Neuron (in vitro differentiated cells): ENCODE measurements around the gene NANOGP8.

Experiments used
- H2AFZ ChIP-seq: one replicate; pipeline ENCODE4 v1.6.1; 2013; ENCODE audit warnings: low read depth, mild to moderate bottlenecking, inconsistent platforms, low read length, moderate library complexity
- H3K27me3 ChIP-seq: one replicate; pipeline ENCODE4 v1.6.1; 2013; ENCODE audit warnings: low read length; ENCODE audit not compliant: insufficient read depth
- H3K36me3 ChIP-seq: one replicate; pipeline ENCODE4 v1.6.1; 2013; ENCODE audit warnings: low read length; ENCODE audit not compliant: insufficient read depth
- H3K4me1 ChIP-seq: one replicate; pipeline ENCODE4 v1.6.1; 2013; ENCODE audit warnings: low read length; ENCODE audit not compliant: insufficient read depth
- H3K4me3 ChIP-seq: 2 replicates; pipeline ENCODE4 v1.5.1; 2013; ENCODE audit warnings: mild to moderate bottlenecking, low read length, moderate library complexity
- H3K9me3 ChIP-seq: one replicate; pipeline ENCODE4 v1.6.1; 2013; ENCODE audit warnings: low read length

NANOGP8 gene

GRCh38 chr15:35061825-35062737, 23.0 kb downstream of the NANOGP8 start:
- H3K4me1 ChIP-seq, result peaks cover under 1% of the 10 kb centered on the region
- H3K36me3 ChIP-seq, result no peaks in the 10 kb centered on the region
- H3K4me3 ChIP-seq, result no peak overlapping the region
- no peak overlapping the region for H2AFZ ChIP-seq
- no peaks in the 10 kb centered on the region for H3K27me3 ChIP-seq
- H3K9me3 ChIP-seq, result no peaks in the 10 kb centered on the region

DNA sequence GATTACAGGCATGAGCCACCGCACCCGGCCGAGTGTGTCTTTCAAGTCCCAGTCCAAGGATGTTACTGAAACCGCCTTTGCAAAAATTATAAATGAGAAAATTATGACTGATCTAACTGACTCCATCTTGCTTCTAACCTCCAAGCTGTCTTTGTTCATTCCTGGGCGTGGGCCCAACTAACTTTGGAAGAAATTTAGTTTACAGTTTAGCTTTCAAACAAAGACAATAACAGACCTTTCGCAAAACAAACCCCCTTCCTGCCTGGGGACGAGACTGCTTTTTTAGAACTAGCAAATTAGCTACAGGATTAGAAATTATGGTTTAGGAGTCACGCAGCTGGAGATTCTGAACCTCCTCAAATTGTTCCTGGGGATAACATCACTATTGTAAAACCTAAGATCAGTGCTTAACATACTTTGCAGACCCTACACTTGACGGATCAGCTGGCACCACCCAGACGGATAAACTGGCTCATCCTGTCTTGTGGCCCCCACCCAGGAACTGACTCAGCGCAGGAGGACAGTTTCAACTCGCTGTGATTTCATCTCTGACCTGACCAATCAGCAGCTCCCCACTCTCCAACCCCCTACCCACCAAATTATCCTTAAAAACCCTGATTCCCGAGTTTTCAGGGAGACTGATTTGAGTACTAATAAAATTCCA, 23.8 kb downstream of the NANOGP8 start:
- H3K27me3 ChIP-seq, result no peaks in the 10 kb centered on the region
- H2AFZ ChIP-seq, result no peak overlapping the region
- H3K9me3 ChIP-seq, result no peaks in the 10 kb centered on the region
- no peak overlapping the region for H3K4me3 ChIP-seq
- H3K36me3 ChIP-seq, result no peaks in the 10 kb centered on the region
- no peaks in the 10 kb centered on the region for H3K4me1 ChIP-seq

- Histone ChIP-seq H3K27me3 (no peaks in the 10 kb centered on the region), H3K36me3 (no peaks in the 10 kb centered on the region), H2AFZ (no peak overlapping the region), H3K4me1 (no peaks in the 10 kb centered on the region), H3K9me3 (no peaks in the 10 kb centered on the region), H3K4me3 (no peak overlapping the region)
Observed at GRCh38 chr15:35060591-35060990, 24.5 kb downstream of the NANOGP8 start.

- Histone ChIP-seq H3K4me3 (no peak overlapping the region), H2AFZ (no peak overlapping the region)
Observed at GRCh38 chr15:35058534-35059054, 26.5 kb downstream of the NANOGP8 start.

DNA sequence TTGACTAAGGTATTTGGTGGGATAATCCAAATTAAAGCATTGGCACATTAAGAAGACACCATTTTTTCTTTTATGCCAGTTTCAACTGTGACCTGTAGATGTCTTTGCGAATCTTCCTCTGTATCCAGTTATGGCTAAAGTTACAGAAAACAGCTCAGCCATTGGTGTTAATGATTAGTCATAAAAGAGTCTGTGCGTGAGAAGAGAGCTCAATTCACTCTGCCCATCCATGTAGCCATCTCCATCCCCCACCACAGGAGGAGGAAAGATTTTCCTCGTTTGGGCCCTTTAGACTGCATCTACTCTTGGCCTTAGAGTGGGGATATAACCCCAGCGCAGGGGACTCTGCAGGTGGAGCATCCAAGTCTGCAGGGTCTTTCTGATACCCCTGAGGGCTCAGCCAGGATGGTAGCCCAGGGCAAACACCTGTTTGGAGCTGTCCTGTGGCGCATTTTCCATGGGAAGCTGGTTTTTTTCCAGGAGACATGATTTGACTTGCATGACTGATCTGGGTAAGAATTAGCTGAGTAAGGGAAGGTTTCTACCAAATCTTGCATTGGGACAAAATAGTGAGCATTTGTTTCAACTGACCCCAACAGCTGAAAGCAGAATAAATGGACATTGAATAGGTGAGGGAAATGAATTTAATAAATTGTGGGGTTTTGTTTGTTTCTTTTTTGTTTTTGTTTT, 29.5 kb downstream of the NANOGP8 start:
- Histone ChIP-seq H3K36me3 (no peaks in the 10 kb centered on the region), H3K4me1 (no peaks in the 10 kb centered on the region), H2AFZ (no peak overlapping the region), H3K27me3 (no peaks in the 10 kb centered on the region), H3K9me3 (no peaks in the 10 kb centered on the region), H3K4me3 (no peak overlapping the region)

More at GRCh38 chr15:35058534-35059054, 26.5 kb downstream of the NANOGP8 start:
- Histone ChIP-seq H3K36me3 (no peaks in the 10 kb centered on the region), H3K4me1 (no peaks in the 10 kb centered on the region), H3K9me3 (no peaks in the 10 kb centered on the region), H3K27me3 (no peaks in the 10 kb centered on the region)

DNA sequence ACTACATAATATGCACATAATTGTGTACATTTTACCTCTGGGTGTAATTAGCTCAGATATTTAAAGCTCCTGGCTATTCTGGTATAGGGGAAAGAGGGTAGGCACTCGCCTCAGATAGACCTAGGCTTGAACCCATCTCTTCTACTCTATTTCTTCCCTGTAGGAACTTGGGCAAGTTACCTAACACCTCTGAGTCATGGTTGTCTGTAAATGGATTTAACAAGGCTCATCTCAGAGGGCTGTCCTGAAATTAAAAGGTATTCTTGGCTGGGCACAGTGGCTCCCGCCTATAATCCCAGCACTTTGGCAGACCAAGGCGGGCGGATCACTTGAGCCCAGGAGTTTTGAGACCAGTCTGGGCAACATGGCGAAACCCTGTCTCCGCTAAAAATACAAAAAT, 30.7 kb downstream of the NANOGP8 start:
- Histone ChIP-seq H2AFZ (no peak overlapping the region), H3K27me3 (no peaks in the 10 kb centered on the region), H3K4me3 (no peak overlapping the region), H3K36me3 (no peaks in the 10 kb centered on the region), H3K9me3 (no peaks in the 10 kb centered on the region), H3K4me1 (no peaks in the 10 kb centered on the region)

DNA sequence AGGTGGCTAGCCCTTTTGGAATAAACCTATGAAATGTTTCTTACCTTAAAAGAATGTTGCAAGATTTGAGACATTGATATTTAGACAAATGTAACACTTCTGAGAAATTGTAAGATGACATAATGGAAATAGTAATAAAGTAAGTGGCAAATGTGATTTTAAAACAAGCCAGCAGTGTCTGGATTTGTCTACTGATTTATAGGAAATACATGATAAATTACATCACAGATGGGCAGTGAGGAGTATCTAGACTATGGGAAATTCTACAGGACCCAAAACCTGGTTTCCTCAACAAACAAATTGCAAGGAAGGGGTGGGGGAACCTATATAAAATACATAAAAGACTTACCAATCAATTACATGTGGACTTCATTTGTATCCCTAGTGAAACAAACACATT, 37.1 kb downstream of the NANOGP8 start:
- no peak overlapping the region for H2AFZ ChIP-seq

GRCh38 chr15:35047528-35047927, 37.6 kb downstream of the NANOGP8 start:
- Histone ChIP-seq H3K4me1 (no peaks in the 10 kb centered on the region), H3K4me3 (no peak overlapping the region), H3K27me3 (no peaks in the 10 kb centered on the region), H3K9me3 (no peaks in the 10 kb centered on the region), H3K36me3 (no peaks in the 10 kb centered on the region), H2AFZ (no peak overlapping the region)

More for the DNA sequence above, 37.1 kb downstream of the NANOGP8 start:
- Histone ChIP-seq H3K36me3 (no peaks in the 10 kb centered on the region), H3K4me3 (no peak overlapping the region), H3K4me1 (no peaks in the 10 kb centered on the region), H3K9me3 (no peaks in the 10 kb centered on the region), H3K27me3 (no peaks in the 10 kb centered on the region)

GRCh38 chr15:35043373-35044095, 41.6 kb downstream of the NANOGP8 start:
- Histone ChIP-seq H3K4me3 (no peak overlapping the region), H3K36me3 (no peaks in the 10 kb centered on the region), H3K27me3 (no peaks in the 10 kb centered on the region), H3K9me3 (no peaks in the 10 kb centered on the region), H3K4me1 (no peaks in the 10 kb centered on the region), H2AFZ (no peak overlapping the region)

DNA sequence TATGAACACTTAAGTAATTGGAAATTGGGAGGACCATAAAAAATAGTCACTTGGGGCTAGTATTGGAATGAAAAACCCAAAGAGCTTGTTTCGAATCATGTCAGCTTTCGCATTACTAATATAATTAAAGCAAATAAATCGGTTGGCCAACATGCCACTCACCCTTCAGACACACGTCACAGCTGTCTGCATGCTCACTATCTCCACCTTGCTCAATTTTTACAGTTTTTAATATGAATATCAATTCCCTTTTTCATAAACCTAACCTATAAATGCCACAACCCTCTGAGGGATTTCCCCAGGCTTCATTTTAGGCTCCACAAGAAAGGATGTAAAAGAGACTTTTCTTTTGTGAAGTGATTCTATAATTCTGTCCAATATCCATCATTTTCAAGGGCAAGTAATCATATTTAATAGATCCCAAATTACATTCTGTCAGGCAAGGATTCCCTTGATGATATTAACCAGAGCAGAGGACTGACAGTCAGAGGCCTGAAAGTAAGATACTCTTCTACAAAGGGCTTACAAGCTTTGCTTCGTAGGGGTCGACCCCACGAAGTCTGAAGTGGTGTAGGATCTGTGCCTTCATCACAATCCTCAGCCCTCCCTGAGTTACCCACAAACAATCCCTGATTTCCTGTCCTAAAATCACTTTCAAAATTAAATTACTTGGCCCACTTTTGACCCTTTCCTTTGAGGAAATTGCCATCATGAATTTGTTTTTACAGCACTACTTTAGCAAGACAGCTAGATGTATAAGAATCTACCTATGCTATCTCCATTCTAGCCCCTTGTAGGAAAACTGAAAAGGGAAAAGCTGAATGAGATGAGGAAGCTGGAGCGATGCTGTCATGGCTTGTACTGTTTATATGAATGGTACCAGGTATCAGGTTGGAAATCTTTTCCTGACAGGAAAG, 44.5 kb downstream of the NANOGP8 start:
- Histone ChIP-seq H3K27me3 (no peaks in the 10 kb centered on the region), H3K36me3 (no peaks in the 10 kb centered on the region), H2AFZ (no peak overlapping the region), H3K4me1 (no peaks in the 10 kb centered on the region), H3K4me3 (no peak overlapping the region), H3K9me3 (no peaks in the 10 kb centered on the region)

DNA sequence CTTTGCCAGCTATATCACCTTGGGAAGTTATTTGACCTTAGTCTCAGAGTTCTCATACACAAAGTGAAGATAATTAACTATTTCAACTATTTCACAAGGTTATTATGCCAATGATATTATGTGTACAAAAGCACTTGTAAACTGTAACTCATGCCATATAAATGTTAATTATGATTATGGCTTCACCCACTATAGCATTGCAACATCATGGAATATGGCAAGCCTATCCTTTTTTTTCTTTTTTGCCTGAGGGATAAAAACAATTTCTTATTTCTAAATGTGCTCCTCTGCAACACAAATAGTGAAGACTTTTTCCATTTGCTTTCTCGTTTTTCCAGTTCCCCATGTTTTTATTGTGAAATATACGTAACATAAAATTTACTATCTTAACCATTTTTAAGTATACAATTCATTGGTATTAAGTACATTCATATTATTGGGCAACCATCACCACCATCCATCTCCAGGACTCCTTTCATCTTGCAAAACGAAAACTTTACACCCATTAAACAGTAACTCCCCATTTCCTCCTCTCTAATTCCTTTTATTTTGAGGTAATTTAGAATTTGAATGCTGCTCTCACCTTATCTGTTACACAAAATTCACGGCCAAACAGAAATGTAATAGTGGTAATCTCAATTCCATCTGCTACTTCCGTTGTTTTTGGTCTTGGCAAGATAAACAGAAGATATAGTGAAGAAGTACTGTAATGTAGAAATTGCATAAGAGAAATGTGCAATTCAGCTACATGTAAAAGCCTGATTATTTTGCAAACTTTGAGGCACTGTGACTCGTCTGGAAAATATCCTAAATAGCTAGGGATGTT, 46.3 kb downstream of the NANOGP8 start:
- Histone ChIP-seq H3K4me1 (no peaks in the 10 kb centered on the region), H3K9me3 (no peaks in the 10 kb centered on the region), H3K4me3 (no peak overlapping the region), H3K27me3 (no peaks in the 10 kb centered on the region), H3K36me3 (no peaks in the 10 kb centered on the region), H2AFZ (no peak overlapping the region)
